ENCODE measurements around the gene SLC5A3.

Gene SLC5A3

GRCh38 chr21:34072145-34073031 lies 990 bp upstream of the SLC5A3 start:
- no peak for DNase-seq

GRCh38 chr21:34073749-34074282 lies 438 bp downstream of the SLC5A3 start:
- DNase-seq: no peak

DNA sequence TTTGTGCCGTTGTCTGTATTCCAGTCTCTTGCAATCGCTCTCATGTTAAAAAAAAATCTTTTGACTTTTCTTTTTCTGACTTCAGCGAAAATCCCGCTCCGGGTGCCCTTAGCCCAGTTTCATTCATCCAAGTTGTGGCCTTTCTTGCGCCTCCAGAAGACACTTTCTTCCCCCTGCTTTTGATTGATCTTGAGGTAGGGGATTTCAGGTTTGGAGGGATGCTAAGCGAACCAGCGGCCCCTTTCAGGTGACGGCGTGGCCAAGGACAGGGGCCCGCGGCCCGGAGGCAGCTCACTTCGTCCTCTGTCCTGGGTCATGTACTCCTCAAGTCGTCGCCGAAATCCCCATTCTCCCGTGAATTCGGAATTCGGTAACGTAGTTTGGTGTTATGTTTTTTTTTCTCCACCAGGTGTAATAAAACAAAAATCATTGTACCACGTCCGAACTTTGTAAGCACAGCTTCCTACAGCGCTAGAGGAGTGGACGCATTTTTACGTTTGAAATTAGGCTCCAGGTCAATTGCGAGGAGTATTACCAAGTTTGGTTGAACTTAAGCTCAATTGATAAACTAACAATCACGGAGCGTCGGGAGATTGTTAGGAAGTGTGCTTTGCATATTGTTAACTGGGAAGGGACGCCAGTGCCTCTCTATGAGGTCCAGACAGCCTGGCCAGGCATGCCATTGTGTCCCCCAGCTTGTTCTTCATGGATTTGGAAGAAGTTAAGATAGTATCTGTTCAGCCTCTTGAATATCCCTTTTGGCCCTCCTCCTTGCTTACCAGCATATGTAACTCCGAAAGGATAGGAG lies 1.1 kb downstream of the SLC5A3 start:
- DNase-seq: no peak

- DNase-seq: no peak
Measured at GRCh38 chr21:34075091-34075425, 1.7 kb downstream of the SLC5A3 start.

- DNase-seq: no peak
Measured at GRCh38 chr21:34075760-34076660, 2.6 kb downstream of the SLC5A3 start.

GRCh38 chr21:34076835-34077234 lies 3.5 kb downstream of the SLC5A3 start:
- DNase-seq: no peak

GRCh38 chr21:34077888-34078287 lies 4.5 kb downstream of the SLC5A3 start:
- DNase-seq: no peak

GRCh38 chr21:34078915-34079314 lies 5.5 kb downstream of the SLC5A3 start:
- no peak for DNase-seq

GRCh38 chr21:34080710-34081109 lies 7.3 kb downstream of the SLC5A3 start:
- DNase-seq: no peak

- no peak for DNase-seq
Measured at GRCh38 chr21:34082769-34083168, 9.4 kb downstream of the SLC5A3 start.

- DNase-seq: no peak
Measured at GRCh38 chr21:34083357-34083756, 10.0 kb downstream of the SLC5A3 start.

DNA sequence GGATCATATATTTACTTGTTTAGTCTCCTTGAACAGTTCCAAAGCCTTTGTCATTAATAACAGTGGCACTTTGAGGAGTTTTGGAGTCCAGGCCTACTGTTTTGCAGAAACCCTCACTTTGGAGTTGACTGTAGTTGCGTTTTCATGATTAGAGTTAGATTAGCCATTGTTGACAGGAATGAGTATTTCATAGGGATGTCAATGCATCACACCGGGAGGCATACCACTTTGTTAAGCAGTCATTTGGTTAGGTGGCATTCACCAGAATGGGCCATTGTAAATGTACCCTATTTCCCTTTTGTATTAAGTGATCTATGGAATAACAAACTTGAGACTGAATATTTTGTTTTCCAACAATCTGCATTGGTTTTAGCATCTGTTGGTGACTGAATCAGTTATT lies 11.8 kb downstream of the SLC5A3 start:
- DNase-seq: no peak

DNA sequence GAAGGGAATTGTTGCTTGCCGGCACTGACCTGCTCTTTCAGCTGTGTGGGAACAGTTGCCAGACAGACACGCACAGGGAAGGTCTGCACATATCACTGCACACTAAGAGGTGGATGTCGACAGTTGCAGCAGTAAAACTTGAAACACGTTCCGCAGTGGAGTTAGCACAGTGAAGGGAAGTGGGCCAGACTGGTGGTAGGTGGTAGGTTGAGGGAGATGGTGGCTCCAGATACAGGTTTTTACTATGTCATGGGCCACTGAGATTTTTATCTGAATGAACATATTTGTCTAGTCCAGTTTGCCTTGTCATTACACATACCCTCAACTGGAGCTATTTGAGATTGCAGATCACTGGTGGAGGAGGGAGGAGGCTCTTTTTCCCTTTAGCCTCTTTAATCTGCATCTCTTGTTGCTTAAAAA lies 13.5 kb downstream of the SLC5A3 start:
- no peak for DNase-seq

- DNase-seq: no peak
Measured at GRCh38 chr21:34088752-34089151, 15.4 kb downstream of the SLC5A3 start.

- no peak for DNase-seq
Measured at GRCh38 chr21:34091032-34091431, 17.7 kb downstream of the SLC5A3 start.

DNA sequence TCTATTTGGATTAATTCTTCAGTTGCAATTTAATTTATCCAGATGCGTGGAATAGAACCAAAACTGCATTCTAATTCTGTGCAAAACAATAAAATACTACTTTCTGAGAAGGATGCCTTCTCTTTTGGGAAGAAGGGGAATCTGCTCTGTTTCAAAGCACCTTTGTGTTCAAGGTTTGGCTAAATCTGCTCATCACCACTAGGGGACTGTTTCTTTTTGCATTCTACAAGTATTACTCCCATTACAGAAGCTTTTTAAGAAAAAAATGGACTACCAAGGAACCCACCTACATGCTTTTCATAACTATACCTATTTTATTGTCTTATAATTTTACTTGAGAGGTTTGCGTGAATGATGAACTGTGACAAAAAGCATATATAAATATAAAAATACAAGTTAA lies 18.2 kb downstream of the SLC5A3 start:
- no peak for DNase-seq

- DNase-seq: no peak
Measured at GRCh38 chr21:34092262-34092921, 19.0 kb downstream of the SLC5A3 start.

DNA sequence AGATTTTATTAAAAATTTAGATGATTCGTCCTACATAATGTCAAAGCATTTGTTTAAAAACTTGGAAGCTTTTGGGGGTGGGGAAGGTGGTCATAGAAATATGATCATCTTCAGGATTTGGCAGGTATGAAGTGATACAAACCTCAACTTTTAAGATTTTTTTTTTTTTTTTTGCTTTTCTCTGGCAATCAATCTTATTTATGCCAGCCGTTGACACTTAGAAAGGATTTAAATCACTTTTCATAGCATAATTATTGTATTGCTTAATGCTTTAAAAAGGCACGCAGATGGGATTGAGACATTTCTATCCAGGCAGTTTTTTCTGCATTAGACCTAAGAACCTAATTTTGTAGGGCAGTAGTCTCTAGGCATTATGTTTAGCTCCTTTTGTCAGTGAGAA lies 19.7 kb downstream of the SLC5A3 start:
- no peak for DNase-seq

GRCh38 chr21:34094949-34095348 lies 21.6 kb downstream of the SLC5A3 start:
- DNase-seq: no peak

GRCh38 chr21:34097442-34097841 lies 24.1 kb downstream of the SLC5A3 start:
- DNase-seq: no peak

GRCh38 chr21:34100337-34100736 lies 27.0 kb downstream of the SLC5A3 start:
- no peak for DNase-seq

DNA sequence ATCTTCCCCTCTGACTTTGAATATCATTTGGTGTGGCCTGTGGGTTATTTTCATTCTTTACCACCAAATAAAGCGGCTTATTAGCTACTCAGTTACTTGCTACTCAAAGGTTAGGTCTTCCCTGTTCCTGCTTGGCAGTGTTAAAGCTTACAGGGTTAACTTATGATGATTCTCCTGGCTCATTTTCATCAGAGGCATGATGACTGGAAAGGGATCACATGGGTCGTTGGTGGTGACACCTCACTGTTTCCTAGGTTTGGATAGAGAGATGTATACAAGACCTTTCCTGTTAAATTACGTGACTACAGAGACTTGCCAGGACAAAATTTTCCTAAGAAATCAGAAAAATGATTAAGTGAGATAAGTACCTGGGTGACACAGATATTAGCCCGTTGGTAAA lies 27.4 kb downstream of the SLC5A3 start:
- DNase-seq: no peak
